Stimulated activated CD4-positive, alpha-beta T cell treated with anti-CD3 and anti-CD28 coated beads, TNF-alpha, amount 100 ng/mL, for 1 hour (primary cell): ENCODE results near the gene GCN1.
A peak's percentile ranks its signal among the peaks of the same experiment; 100 is the strongest.

Experiments
- DNase-seq, 3 donors: peaks; one replicate each; pipeline ENCODE4 v3.0.0-alpha.2; 2020; ENCODE audit warnings: low read depth in 3 of 3, low spot score in 1 of 3

Gene GCN1

DNA sequence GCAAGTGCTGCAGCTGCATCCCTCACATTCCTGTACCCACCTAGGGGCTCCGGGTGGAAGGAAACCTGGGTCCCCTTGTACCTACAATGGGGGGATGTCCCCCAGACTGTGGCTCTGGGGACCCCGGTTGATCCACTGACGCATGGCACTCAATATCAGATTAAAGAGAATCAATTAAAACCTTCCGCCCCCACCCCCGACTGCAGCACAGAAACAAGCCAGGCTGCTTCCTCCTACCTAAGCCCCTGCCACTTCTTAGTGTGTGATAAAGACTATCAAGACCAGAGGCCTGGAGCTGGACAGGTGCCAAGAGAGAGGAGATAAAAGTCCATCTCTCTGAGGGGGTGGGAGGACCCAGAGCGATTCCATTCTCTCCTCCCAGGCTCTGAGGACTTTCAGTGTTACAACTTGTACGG, 34.6 kb upstream of the GCN1 start:
- DNase-seq = no peak

DNA sequence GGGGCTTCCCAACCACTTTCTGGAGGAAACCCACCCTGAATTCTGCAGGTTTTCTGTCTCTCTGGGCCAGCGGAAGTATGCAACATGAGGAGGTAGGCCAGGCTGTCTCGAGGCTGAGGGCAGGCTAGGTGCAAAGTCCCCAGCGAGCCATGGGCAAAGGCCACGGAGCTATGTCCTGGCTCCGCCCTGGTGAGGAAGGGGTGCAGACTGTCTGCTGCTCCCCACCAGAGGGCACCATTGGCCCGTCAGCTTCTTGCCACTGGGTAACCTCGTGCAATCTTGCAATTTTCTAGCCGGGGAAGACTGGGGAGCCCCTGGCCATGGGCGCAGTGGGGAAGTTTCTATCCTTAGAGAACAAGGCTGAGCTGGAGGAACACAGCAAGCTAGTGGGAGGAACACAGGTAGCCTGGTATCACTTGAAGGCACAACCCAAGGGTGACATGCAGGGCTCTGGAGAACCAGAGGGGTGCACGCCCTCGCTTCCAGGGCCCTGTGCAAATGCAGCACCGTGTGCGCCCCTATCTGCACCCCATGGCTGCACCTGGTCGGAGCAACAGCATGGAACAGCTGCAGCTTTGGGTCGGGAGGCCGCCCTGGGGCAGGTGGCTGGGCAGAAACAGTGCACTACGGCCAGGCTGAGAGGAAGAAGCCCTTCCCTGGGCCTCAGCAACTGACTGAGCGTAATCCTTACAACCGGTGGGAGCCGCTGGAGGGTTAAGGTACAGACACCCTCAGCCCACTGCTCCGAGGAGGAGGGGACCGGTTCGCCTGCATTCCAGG, 34.0 kb upstream of the GCN1 start:
- peak; percentile 71 to 86 (median 79) for DNase-seq

DNA sequence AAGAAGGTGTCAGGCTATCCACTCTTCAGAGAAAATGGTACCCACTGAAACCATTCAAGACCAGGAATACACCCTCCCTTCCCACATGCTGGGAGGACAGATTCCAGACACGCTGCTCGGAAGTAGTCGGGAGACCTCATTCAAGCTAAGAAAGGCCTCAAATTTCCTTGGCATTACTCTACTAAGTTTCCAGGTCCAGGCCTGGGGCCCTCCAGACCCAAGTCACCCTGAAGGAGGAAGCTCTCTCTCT, 33.5 kb upstream of the GCN1 start:
- no peak for DNase-seq

DNA sequence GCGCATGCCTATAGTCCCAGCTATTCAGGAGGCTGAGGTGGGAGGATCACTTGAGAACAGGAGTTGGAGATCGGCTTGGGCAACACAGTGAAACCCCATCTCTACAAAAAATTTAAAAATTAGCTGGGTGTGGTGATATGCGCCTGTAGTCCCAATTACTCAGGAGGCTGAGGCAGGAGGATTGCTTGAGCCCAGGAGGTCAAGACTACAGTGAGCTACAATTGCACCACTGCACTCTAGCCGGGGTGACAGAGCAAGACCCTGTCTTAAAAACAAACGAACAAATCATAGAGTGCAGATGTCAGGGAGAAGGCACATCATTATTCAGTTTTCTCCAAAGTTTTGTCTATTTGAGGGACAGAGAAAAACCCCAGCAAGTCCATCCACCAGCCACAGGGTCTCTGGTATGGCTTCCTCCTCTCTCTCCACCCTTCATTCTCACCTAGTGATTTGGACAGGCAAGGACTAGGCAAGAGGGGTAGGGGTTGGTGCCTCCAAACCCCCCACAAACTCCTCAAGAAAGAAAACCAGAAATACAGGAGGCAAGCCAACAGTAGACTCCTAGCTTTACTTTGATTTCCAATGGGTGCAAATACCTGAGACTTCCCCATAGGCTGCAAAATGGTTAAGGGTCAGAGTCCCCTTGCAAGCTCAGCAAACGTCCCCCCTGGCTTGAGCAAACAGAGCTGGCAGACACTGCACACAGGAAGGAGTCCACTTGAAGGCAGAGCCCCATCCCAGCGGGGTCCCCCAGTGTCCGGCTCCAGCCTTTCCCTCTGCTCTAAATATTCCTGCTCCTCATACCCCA, 32.9 kb upstream of the GCN1 start:
- no peak for DNase-seq

DNA sequence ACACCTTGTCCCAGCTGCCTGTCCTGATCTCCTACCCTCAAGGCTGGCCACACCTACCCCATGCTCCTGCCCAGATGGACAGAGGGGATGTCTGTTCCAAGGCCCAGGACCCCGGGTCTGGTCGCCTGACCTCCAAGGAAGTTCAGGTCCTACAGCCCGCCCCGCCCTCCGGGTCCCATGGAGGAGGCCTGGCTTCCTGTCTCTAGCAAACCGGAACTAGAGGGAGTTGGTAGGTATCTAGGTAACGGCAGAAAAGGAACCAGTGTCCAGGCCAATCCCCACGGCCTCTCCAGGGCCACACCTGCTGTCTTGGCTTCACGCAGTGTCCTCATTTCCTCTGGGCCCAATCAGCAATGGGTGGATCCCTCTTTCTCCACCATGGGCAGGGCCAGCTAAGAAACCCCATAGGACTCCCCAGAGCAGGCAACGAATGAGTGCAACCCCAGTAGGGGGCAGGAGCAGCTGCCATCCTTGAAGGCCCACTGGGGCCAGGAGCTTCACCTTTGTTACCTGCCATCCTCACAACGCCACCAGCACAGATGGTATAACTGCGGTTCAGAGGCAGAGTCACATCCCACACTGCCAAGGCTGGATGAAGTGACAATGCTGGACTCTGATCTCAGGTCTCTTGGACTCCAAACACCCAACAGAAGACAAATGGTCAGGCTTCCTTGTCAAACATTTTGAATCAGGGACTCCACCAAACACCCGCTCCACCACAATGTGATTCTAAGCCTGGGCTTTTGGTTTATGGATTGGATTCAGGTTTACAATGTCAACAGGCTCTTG, 31.5 kb upstream of the GCN1 start:
- DNase-seq = no peak

DNA sequence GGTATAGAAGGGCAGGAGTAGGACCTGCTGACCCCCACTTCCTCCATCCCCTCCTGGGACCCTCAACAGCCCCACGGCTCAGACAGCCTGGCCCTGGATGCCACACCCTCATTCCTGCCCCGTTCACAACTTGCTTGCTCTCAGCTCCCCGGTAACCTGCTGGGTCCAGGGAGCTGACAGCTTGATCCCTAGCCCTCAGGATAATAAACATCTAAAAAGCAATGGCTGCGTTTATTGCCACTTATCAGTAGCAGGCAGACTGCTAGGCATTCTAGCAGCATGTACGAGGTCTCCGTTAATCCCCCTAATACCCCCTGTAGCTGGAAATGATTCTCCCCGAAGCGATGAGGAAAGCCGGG, 30.7 kb upstream of the GCN1 start:
- DNase-seq = no peak

DNA sequence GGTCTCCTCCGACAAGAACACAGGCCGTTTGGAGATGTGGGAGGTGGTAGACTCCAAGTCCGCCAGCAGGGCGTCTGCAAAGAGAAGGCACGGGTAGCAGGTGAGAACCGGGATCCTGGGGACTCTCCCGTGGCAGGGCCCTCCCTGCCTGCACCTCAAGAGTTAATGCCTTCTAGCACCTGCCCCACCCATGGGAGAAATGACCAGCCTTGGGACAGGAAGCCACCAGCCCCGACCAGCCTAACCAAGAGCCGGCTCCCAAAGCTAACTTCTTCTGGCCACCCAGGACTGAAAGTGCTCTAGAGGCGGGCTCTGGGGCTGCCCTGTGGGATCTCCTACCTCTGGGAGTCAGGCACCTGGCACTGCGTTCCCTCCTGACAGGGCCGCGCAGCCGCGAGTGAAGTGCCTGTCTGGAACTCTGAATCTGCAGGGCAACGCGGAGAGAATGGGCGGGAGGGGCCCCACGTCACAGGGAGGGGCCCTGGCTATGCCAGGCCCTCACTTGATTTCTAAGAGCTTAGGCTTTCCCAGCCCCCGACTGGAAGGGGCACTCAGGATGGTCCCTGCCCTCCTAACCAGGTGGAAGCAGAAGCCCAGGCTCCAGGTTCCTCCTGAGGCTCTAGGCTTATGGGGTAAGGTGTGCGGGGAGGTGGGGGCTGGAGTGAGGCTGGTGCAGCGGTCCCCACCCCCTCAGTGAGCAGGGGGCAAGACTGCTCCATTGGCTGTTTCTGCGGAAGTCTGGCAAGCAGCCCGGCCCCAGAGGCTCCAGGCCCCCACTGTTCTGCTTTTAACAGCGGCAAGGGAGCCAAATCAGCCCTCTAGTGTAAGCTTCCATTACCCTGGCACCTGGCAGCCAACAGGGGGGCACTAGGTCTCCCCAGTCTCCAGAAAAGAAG, 30.0 kb upstream of the GCN1 start:
- no peak for DNase-seq

DNA sequence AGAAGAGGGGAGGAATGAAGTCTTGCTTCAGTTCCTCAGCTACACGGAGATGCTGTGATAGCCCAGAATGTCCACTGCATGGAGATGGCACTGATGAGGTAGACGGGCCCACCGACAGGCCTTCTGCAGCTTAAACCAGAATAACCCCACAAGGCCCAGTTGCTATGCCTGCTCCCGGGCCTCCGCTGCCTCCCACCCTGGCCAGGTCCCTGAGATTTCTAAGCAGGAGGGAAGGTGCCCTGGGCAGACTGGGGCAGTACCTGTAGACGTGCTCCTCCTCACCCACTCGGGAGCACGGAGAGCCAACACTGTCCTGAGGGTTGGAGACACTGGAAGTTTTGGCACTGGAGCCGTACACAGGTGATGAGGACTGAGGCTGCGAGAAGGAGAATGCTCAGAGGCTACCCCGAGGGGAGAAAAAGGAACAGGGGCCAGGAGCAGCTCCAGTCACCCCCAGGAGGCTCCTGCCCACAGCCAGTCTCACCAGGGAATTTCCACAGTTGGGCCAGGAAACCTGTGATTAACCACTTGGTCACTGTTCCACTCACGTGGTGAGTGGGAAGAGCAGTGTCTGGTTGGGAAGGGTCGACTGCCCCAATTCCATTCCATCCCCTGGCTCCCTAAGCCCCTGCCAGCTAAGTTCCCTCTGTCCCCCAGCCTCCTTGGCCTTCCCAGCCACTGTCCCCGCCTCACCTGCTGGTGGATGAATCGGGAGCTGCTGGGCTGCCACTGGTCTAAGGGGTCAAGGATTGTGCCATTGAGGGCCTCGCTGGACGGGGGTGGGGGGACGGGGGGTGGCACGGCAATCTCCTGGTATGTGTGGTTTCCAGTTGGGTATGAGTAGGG, 29.2 kb upstream of the GCN1 start:
- DNase-seq = no peak

DNA sequence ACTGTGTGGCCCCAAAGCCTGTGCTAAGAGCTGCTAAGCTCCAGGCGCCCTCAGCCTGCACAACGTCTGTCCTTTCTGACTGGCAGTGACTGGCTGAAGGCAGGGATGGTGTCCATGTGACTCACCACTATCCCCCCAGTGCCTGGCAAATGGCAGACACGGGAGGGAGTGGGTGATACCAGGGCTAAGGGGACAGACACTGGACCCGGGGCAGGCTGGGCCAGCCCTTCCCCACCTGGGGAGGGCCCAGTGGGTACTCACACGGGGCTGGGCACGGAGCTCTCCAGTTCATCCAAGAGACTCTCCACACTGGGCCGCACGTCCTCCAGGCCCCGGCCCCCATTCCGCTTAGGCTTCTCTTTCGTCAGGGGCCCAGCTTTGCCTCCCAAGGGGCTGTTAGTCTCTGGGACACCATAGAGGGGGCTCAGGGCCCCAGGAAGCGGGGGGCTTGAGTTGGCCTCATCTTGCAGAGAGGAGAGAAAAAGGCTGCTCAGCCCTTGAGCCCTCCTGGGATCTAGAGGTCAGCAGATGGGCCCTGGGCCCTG, 27.8 kb upstream of the GCN1 start:
- DNase-seq = no peak

DNA sequence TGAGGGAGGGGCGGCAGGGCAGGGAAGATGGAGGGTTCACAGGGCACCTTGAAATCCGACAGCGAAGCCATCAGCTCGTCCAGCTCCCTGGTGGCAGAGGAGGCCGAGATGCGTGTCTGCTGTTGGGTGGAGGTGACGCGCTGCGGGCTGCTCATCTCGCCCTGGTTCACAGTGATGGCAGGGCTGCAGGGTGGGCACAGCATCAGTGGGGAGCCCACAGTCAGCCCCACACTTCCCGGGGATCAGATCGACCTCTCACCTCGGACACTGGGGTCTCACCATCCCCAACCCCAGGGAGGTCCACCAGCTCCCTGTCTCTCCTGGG, 27.0 kb upstream of the GCN1 start:
- DNase-seq = no peak

DNA sequence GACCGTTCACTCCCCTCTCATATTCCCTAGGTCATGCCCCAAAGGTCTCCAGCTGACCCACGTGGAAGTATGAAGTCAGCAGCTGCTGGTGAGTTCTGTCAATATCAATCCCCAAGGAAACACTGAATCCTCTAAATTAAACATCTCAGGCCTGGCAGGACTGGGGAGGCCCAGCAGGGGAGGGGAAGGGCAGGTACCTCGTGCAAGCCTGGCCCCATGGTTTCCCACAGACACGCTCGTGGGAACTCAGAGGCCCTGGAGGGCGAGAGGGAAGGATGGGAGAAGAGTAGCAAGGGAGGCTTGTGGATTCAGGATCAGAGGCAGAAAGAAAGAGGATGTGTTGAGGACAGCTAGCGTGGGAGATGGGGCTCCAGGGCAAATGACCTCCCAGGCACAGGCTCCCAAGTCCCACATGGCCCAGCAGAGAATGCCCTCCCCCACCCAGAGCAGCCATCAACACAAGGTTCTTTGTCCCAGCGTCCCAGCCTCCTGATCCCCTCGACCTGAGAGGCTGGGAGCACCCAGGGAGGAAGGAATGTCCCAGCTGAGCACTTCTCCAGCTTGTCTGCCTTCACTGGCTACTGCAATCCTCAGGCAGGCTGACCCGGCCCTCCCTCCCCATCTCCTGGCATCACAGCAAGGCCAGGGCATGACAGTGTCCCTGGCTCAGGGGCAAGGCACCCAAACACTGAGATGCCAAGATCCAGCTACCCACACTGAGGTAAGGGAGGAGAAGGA, 26.5 kb upstream of the GCN1 start:
- DNase-seq = no peak

DNA sequence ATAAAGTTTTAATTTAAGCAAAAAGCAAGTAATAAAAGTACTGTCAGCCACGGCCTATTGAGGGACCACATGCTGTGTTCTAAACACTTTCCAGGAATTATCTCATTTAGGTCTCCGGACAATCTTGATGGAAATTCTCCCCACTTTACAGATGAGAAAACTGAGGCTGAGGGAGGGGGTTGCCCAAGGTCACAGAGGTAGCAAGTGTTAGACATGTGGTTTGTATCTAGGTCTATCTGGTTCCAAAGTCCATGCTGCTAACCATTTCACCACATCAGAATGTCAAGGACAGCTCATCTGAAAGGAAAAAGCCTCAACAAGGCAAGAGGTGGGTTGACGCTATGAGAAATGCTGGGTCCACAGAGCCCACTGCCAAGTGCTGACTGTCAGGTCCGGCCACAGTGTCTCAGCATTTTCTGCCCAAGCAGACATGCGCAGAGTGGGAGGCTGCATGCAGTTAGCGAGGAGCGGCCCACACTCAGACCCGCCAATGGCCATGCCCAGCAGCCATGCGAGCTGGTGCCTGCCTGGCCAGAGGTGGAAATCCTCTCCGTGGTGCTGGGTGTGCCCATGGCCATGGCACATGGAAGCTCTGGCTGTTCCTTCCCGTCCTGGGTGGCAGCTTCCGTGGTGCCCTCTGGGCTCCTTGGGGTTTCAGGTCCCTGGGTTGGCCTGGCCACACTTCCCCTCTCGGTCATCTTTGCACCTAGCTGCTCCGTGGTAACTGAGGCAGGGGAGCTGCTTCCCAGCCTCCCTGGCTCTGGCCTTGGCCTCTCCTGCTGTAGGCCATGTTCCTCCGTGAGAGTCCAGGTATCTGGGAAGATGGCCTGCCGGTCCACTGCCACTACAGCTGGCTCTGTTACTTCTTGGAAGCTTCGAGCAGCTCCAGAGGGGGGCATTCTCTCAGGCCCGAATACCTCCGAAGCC, 24.4 kb upstream of the GCN1 start:
- no peak for DNase-seq

DNA sequence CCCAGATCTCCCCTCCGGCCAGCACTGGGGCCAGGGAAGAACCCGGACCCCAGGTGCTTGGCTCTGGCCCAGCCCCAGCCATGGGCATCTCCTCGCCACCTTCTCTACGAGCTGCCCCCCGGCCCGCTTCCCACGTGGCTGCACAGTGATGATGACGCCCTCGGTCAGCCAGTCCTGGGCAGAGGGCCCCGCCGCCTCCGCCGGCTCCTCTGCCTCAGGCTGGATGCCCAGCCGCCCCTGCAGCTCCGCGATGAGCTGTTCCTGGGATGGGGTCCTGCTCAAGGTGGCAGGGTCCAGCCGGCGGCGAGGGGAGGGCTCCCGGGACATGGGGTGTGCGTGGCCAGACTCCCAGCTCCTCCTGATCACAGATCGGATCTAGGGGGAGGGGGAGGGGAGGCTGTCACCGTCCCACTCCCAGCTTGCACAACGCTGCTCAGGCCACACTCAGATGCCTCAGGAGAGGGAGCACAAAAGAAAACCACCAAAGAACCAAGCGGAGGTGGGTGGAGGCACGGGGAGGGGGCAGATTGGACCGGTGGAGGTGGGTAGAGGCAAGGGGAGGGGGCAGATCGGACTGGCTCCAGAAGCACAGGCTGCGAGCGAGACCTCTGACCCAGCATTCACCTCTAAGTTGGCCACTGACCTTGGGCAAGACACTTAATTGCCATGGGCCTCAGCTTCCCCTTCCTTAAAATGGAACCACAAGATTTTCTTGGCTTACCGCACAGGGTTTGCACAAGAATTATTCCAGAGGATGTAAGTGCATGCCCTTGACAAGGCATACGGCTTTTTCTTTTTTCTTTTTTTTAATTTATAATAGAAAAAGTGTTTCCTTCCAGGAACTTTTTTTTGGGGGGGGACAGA, 22.5 kb upstream of the GCN1 start:
- DNase-seq = no peak

DNA sequence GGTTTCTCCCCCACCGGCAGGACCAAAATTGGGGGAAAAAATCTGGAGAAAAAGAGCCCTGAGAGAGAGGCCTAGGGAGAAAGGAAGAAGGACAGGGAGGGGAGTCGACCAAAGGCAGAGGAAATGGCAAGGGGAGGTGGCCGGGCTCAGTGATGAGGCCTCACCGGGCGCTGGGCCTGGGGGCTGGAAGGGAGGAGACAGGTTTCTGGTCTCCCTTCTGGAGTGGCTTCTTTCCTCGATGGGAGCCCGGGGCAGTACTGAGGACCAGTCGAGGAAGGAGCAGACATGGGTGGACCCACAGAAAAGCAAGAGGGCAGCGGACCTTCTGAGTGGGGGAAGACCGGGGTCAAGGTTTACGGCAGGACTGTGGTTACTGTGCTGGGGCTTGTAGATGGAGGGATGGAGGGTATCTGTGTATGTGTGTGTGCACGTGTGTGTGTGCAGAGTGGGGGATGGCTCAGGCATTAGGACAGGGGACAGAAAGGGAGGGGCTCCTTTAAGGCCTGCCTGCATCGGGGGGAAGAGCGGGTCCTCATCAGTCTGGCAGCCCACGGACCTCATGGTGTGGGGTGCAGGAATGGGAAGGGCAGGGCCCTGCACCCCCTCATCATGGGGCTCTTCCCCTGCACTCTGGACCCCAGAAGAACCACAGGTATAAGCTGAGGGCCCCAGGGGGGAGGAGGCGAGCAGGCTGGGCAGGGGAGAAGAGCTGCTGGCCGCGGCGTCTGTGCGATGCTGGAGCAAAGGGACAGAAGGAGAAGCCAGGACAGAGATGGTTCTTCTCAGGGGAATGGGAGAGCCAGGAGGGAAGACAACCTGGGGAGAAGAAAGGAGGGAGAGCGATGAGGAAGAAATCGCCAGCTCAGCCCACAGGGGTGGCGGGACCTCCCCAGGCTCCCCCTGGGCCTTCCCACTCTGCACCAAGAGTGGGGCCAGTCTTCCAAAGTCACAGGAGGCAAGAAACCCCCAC, 21.5 kb upstream of the GCN1 start:
- DNase-seq = no peak

DNA sequence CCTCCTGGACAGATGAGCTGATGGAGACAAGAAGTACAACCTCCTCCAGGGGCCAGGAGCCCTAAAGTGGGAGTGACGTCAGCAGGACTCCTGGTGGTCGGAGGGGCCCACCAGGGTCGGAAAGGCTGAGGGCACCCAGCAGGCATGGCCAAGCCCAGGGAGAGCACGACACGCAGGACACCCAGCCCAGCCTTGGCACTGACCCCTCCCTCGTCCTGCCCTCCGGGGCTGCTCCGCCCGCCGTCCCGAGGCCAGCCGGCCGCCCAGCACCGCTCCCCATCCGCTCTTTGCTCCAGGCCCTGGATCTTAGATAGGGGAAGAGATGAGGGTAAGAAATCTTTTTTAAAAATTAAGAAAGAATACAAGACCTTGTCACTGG, 20.8 kb upstream of the GCN1 start:
- DNase-seq = no peak

DNA sequence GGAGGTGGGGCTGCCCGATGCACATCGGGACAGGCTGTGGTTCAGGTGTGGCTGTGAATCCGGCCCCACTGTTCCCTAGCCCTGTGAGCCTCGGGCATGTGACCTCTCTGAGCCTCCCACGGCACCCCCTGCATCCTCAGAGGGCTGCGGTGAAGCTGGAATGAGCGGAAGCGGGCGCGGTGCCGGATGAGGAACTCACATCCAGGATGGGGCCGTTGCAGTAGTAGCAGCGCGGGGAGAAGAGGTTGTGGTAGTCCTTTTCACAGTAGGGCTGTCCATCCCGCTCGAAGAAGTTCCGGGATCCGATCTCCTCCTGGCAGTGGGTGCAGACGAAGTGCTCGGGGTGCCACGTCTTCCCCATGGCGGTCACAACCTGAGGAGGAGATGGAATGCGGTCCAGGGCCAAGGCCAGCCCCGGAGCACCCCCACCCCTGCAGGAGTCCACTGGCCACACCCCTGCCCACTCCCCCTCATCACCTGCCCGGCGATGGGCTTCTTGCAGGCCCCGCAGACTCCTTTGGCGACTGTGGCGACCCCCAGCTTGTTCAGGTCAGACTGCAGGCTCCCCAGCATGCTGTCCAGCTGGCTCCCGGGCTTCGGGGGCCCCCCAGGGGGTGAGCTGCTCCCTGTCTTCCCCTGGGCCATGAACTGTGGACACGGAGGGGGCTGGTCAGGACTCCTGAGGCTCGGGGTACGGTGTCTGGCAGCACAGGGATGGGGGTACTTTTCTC, 20.3 kb upstream of the GCN1 start:
- DNase-seq = no peak
